ENCODE measurements around the gene KLHL26. TPM values are rescaled to one million over a fixed set of nuclear protein-coding genes. Genes with fewer than 3 reads are reported as not detected.

KLHL26 gene
- total RNA-seq, 1 donor from 2014 or later, result 52.8 TPM

DNA sequence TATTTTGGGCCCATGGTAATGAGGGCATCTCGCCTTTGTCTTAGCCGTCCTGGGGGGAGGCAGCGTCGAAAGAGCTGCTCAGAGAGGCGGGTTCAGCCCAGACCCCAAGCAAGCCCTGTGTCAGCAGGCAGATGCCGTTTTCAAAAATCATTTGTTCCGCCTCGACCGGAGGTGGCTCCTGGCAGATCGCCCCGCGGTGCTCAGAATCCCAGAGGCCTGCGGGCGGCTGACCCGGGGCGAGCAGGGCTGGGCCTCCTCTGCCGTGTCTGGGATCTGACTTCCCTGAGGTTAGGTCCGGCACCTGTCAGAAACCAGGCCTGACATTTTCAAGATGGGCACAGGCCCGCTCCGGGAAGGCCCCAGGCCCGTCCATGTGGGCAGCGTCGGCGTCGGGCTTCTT is 82.7 kb downstream of the KLHL26 start:
- no peaks in the 10 kb centered on the region for H3K9me3 ChIP-seq
- H3K27ac ChIP-seq, result no peak overlapping the region
- no peak overlapping the region for H3K4me3 ChIP-seq
- H3K36me3 ChIP-seq, result no peaks in the 10 kb centered on the region
- no peaks in the 10 kb centered on the region for H3K4me1 ChIP-seq
- DNase-seq (ENCODE audit: low spot score in 2 of 2), result no peak
- H3K27me3 ChIP-seq, result no peaks in the 10 kb centered on the region
- TF ChIP-seq, protein P1, sequence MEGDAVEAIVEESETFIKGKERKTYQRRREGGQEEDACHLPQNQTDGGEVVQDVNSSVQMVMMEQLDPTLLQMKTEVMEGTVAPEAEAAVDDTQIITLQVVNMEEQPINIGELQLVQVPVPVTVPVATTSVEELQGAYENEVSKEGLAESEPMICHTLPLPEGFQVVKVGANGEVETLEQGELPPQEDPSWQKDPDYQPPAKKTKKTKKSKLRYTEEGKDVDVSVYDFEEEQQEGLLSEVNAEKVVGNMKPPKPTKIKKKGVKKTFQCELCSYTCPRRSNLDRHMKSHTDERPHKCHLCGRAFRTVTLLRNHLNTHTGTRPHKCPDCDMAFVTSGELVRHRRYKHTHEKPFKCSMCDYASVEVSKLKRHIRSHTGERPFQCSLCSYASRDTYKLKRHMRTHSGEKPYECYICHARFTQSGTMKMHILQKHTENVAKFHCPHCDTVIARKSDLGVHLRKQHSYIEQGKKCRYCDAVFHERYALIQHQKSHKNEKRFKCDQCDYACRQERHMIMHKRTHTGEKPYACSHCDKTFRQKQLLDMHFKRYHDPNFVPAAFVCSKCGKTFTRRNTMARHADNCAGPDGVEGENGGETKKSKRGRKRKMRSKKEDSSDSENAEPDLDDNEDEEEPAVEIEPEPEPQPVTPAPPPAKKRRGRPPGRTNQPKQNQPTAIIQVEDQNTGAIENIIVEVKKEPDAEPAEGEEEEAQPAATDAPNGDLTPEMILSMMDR (IDR thresholded peaks at IDR 0.05), result no peak
- intact Hi-C loops (cut with DNase I), result no loop called here

Other genes with a start within 250 kb of the KLHL26 start
- 6.9 TPM for gene LRRC25, start 239.4 kb upstream of the KLHL26 start, total RNA-seq
- gene SSBP4, start 217.6 kb upstream of the KLHL26 start, total RNA-seq, result 233 TPM
- gene ISYNA1, start 198.9 kb upstream of the KLHL26 start, total RNA-seq, result 93.1 TPM
- 30.5 TPM for gene ELL, start 115.0 kb upstream of the KLHL26 start, total RNA-seq
- 395 TPM for gene FKBP8, start 93.5 kb upstream of the KLHL26 start, total RNA-seq
- 178 TPM for gene KXD1, start 79.2 kb upstream of the KLHL26 start, total RNA-seq
- gene UBA52, start 65.2 kb upstream of the KLHL26 start, total RNA-seq, result 554 TPM
- 173 TPM for gene REX1BD, start 48.2 kb upstream of the KLHL26 start, total RNA-seq
- gene CRLF1, start 30.2 kb upstream of the KLHL26 start, total RNA-seq, result 638 TPM
- gene TMEM59L, start 24.2 kb upstream of the KLHL26 start, total RNA-seq, result not detected
- gene CRTC1, start 46.7 kb downstream of the KLHL26 start, total RNA-seq, result 10.0 TPM
- 5.0 TPM for gene COMP, start 154.3 kb downstream of the KLHL26 start, total RNA-seq
- 225 TPM for gene UPF1, start 194.9 kb downstream of the KLHL26 start, total RNA-seq

Measured in ascending aorta (tissue), 2 donors.